ENCODE measurements around the gene FYB1.

GRCh38 chr5:39137819-39138451, 81.4 kb downstream of the FYB1 start:
- TF ChIP-seq, protein P1, sequence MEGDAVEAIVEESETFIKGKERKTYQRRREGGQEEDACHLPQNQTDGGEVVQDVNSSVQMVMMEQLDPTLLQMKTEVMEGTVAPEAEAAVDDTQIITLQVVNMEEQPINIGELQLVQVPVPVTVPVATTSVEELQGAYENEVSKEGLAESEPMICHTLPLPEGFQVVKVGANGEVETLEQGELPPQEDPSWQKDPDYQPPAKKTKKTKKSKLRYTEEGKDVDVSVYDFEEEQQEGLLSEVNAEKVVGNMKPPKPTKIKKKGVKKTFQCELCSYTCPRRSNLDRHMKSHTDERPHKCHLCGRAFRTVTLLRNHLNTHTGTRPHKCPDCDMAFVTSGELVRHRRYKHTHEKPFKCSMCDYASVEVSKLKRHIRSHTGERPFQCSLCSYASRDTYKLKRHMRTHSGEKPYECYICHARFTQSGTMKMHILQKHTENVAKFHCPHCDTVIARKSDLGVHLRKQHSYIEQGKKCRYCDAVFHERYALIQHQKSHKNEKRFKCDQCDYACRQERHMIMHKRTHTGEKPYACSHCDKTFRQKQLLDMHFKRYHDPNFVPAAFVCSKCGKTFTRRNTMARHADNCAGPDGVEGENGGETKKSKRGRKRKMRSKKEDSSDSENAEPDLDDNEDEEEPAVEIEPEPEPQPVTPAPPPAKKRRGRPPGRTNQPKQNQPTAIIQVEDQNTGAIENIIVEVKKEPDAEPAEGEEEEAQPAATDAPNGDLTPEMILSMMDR (IDR thresholded peaks at IDR 0.05): no peak
- TF ChIP-seq POLR2A (IDR thresholded peaks at IDR 0.05): no peak

Data from lower leg skin (tissue), 3 donors.